ENCODE measurements around the gene GID4.

Gene GID4

DNA sequence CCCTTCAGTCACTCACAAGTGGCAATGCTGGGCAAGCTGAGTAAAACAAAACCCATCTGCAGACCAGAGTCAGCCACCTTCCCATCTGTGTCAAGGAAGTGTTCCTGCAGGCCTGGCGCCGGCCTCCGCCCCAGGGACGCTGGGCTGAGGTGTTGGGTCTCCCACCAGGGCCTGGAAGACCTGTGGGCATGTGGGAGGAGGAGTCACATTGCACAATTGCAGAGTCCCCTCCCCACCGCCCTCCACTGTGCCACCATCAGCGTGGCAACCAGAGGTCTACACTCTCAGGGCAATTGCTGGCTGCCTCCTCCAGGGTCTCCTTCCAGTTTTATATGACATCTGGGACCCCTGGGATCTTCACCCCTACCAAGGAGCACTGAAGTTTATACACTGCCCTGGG, 66.4 kb downstream of the GID4 start:
- H3K4me3 ChIP-seq (replicated peaks; ENCODE audit: low read depth, low read length) = no peak overlapping the region
- no peak for TF ChIP-seq CTCF (IDR thresholded peaks at IDR 0.05; ENCODE audit: low read depth, low read length, missing control alignments)
- DNase-seq (ENCODE audit: extremely low read depth, low read depth) = no peak

GRCh38 chr17:18106211-18106610, 67.0 kb downstream of the GID4 start:
- TF ChIP-seq CTCF (IDR thresholded peaks at IDR 0.05; ENCODE audit: low read depth, low read length, missing control alignments) = no peak
- no peak for DNase-seq (ENCODE audit: extremely low read depth, low read depth)
- no peak overlapping the region for H3K4me3 ChIP-seq (replicated peaks; ENCODE audit: low read depth, low read length)

DNA sequence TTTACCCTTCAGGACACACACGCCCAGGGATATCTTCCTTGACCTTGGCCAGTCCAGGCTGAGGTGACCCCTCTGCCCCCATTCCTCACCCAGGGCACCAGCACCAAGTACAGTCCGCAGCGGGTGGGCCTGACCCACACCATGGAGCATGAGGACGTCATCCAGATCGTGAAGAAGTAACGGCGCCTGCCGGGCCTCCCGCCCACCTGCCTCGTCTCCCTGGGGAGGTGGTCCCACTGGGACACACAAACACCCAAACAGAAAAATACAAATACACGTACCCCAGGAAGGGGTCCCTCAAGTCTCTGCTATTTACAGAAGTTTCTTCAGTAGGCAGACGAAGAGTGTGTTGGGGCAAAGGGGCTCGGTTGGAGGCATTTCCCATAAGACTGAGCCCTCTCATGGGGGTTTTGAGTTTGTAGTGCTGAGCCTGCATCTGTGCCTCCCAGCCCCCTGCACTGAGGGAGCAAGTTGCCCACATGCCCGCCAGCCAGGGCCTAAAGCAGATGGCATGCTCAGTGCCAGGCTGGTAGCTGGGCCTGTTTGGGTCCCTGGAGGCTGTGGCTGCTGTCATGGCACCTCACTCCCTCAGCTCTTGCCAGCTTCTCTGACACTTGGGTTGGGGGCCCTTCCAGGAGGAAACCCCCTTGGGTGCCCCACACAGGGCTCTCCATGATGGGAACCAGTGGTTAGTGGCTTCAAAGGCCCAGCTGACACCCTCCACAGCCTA, 68.0 kb downstream of the GID4 start:
- H3K4me3 ChIP-seq (replicated peaks; ENCODE audit: low read depth, low read length) = no peak overlapping the region
- no peak for TF ChIP-seq CTCF (IDR thresholded peaks at IDR 0.05; ENCODE audit: low read depth, low read length, missing control alignments)
- no peak for DNase-seq (ENCODE audit: extremely low read depth, low read depth)

GRCh38 chr17:18107971-18108370, 68.8 kb downstream of the GID4 start:
- H3K4me3 ChIP-seq (replicated peaks; ENCODE audit: low read depth, low read length) = no peak overlapping the region
- TF ChIP-seq CTCF (IDR thresholded peaks at IDR 0.05; ENCODE audit: low read depth, low read length, missing control alignments) = no peak
- DNase-seq (ENCODE audit: extremely low read depth, low read depth) = no peak

- DNase-seq (ENCODE audit: extremely low read depth, low read depth) = no peak
- TF ChIP-seq CTCF (IDR thresholded peaks at IDR 0.05; ENCODE audit: low read depth, low read length, missing control alignments) = no peak
- no peak within 1 kb of the TSS for H3K4me3 ChIP-seq (replicated peaks; ENCODE audit: low read depth, low read length)
Measured at GRCh38 chr17:18108401-18109312, 69.4 kb downstream of the GID4 start, which contains the start of gene MYO15A. TSS of gene MYO15A (plus strand) at chr17:18108756. CDS start at chr17:18118801, 10,045 bp downstream.

DNA sequence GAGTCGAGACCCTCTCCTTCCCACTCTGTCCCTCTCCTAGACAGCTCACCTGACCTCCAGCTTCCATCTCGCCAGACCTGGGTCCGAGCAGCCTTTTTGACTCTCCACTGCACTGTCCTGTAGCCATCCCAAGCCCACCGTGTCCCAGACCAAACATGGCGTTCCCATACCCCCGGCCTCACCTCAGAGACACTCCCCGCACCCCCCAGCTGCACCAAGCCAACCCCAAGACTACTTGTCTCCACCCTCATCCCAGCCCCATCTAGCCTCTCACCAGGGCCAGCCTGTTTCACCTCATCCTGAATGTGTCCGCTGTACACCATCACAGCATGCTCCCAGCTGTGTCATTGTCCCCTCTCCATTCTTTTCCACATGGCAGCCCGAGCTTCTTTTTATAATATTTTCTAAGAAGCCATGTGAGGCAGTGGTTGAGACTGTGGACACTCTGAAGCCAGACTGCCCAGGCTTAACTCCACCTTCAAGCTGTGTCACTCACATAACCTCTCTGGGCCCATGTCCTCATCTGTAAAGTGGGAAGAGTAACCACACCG, 70.8 kb downstream of the GID4 start:
- no peak for DNase-seq (ENCODE audit: extremely low read depth, low read depth)
- no peak overlapping the region for H3K4me3 ChIP-seq (replicated peaks; ENCODE audit: low read depth, low read length)
- no peak for TF ChIP-seq CTCF (IDR thresholded peaks at IDR 0.05; ENCODE audit: low read depth, low read length, missing control alignments)

Data from HFF-Myc (cell line).